ENCODE results near the gene ANKRD50.

Gene ANKRD50

GRCh38 chr4:124710015-124710741, 2.4 kb downstream of the ANKRD50 start:
- peak; percentile 39 to 60 for DNase-seq

- DNase-seq: no peak
These were observed 3.8 kb downstream of the ANKRD50 start for GRCh38 chr4:124708517-124709300.

GRCh38 chr4:124705393-124705792, 7.1 kb downstream of the ANKRD50 start:
- DNase-seq: no peak

- peak; percentile 48 to 50 for DNase-seq
These were observed 9.4 kb downstream of the ANKRD50 start for GRCh38 chr4:124703154-124703553.

GRCh38 chr4:124697441-124697840, 15.1 kb downstream of the ANKRD50 start:
- no peak for DNase-seq

- DNase-seq: no peak
These were observed 16.4 kb downstream of the ANKRD50 start for GRCh38 chr4:124696182-124696581.

GRCh38 chr4:124694946-124695598, 17.5 kb downstream of the ANKRD50 start:
- no peak for DNase-seq

GRCh38 chr4:124694306-124694705, 18.2 kb downstream of the ANKRD50 start:
- DNase-seq: no peak

GRCh38 chr4:124691801-124692200, 20.7 kb downstream of the ANKRD50 start:
- DNase-seq: no peak

GRCh38 chr4:124686279-124686678, 26.3 kb downstream of the ANKRD50 start:
- no peak for DNase-seq

GRCh38 chr4:124685851-124686250, 26.7 kb downstream of the ANKRD50 start:
- no peak for DNase-seq

GRCh38 chr4:124684301-124684700, 28.2 kb downstream of the ANKRD50 start:
- no peak for DNase-seq

GRCh38 chr4:124682384-124682783, 30.1 kb downstream of the ANKRD50 start:
- DNase-seq: peak; percentile 0 to 47

- no peak for DNase-seq
These were observed 46.0 kb downstream of the ANKRD50 start for GRCh38 chr4:124666496-124666895.

- no peak for DNase-seq
These were observed 53.7 kb downstream of the ANKRD50 start for GRCh38 chr4:124658795-124659194.

GRCh38 chr4:124650614-124651013, 61.9 kb downstream of the ANKRD50 start:
- DNase-seq: no peak

GRCh38 chr4:124647599-124647998, 64.9 kb downstream of the ANKRD50 start:
- no peak for DNase-seq

GRCh38 chr4:124644621-124645020, 67.9 kb downstream of the ANKRD50 start:
- no peak for DNase-seq

GRCh38 chr4:124642846-124643245, 69.7 kb downstream of the ANKRD50 start:
- no peak for DNase-seq

- peak; percentile 74 to 75 for DNase-seq
These were observed 70.7 kb downstream of the ANKRD50 start for GRCh38 chr4:124641715-124642381.

- DNase-seq: no peak
These were observed 72.4 kb downstream of the ANKRD50 start for GRCh38 chr4:124640022-124640730.

- DNase-seq: no peak
These were observed 75.2 kb downstream of the ANKRD50 start for GRCh38 chr4:124637321-124637720.
